Measurements from ENCODE around the gene SORL1. TPM values are rescaled to one million over a fixed set of nuclear protein-coding genes. Genes with fewer than 3 reads are reported as not detected.
A peak's percentile ranks its signal among the peaks of the same experiment; 100 is the strongest.
"Not testable (repeated sequence)": the region's sequence is repeated elsewhere in the genome, so short reads cannot be mapped to it uniquely, and the experiment has no call there.

SORL1 gene
- total RNA-seq, 2 donors from 2014 or later, result 26.8 to 45.5 TPM

- no peak for ATAC-seq
- Mint-ChIP-seq H3K4me3 (no peak overlapping the region), H3K9me3 (no peaks in the 10 kb centered on the region), H3K27me3 (no peaks in the 10 kb centered on the region), H3K36me3 (peaks cover 7% of the 10 kb centered on the region), H3K4me1 (ENCODE audit: low read depth in 2 of 2) (peaks cover 62 to 65% of the 10 kb centered on the region in 2 donors), H3K27ac (peak overlapping the region; percentile 26 to 34)
- no peak for DNase-seq (ENCODE audit: low spot score)
These were observed 27.0 kb downstream of the SORL1 start for GRCh38 chr11:121478895-121479697.

GRCh38 chr11:121479698-121480238 lies 27.7 kb downstream of the SORL1 start:
- Mint-ChIP-seq H3K36me3 (peaks cover 10% of the 10 kb centered on the region), H3K27me3 (no peaks in the 10 kb centered on the region), H3K4me3 (no peak overlapping the region), H3K9me3 (no peaks in the 10 kb centered on the region), H3K4me1 (ENCODE audit: low read depth in 2 of 2) (peaks cover 62 to 65% of the 10 kb centered on the region in 2 donors), H3K27ac (peak overlapping the region in 1 of 2 donors; percentile 34)
- DNase-seq (ENCODE audit: low spot score), result no peak
- no peak for ATAC-seq

- DNase-seq (ENCODE audit: low spot score) (peak; percentile 67), ATAC-seq (peak; percentile 85 to 88)
- H3K36me3 Mint-ChIP-seq, H3K27me3 Mint-ChIP-seq, H3K9me3 Mint-ChIP-seq: not testable (repeated sequence)
- Mint-ChIP-seq H3K27ac (peak overlapping the region; percentile 89), H3K4me1 (ENCODE audit: low read depth in 2 of 2) (peaks cover 59 to 62% of the 10 kb centered on the region in 2 donors), H3K4me3 (peak overlapping the region; percentile 87)
These were observed 29.5 kb downstream of the SORL1 start for GRCh38 chr11:121481484-121482230.

- Mint-ChIP-seq H3K4me1 (ENCODE audit: low read depth in 2 of 2) (peaks cover 50 to 59% of the 10 kb centered on the region in 2 donors), H3K9me3 (no peaks in the 10 kb centered on the region), H3K36me3 (peaks cover 10% of the 10 kb centered on the region), H3K4me3 (peak overlapping the region; percentile 87), H3K27me3 (no peaks in the 10 kb centered on the region), H3K27ac (peak overlapping the region; percentile 89)
- DNase-seq (ENCODE audit: low spot score), result peak; percentile 83
- peak; percentile 91 to 93 for ATAC-seq
These were observed 30.4 kb downstream of the SORL1 start for GRCh38 chr11:121482231-121483129.

- H3K27me3 Mint-ChIP-seq, result no peaks in the 10 kb centered on the region
- peak overlapping the region; percentile 87 for H3K4me3 Mint-ChIP-seq
- DNase-seq (ENCODE audit: low spot score) (peak; percentile 66), ATAC-seq (no peak)
- H3K4me1 Mint-ChIP-seq (ENCODE audit: low read depth in 2 of 2), result peaks cover 51 to 55% of the 10 kb centered on the region in 2 donors
- H3K27ac Mint-ChIP-seq, result peak overlapping the region; percentile 89
- peaks cover 5% of the 10 kb centered on the region for H3K36me3 Mint-ChIP-seq
- H3K9me3 Mint-ChIP-seq, result no peaks in the 10 kb centered on the region
These were observed 31.8 kb downstream of the SORL1 start for GRCh38 chr11:121483805-121484480.

- Mint-ChIP-seq H3K9me3 (no peaks in the 10 kb centered on the region), H3K4me3 (peak overlapping the region; percentile 87), H3K27me3 (no peaks in the 10 kb centered on the region), H3K36me3 (peaks cover 17% of the 10 kb centered on the region), H3K4me1 (ENCODE audit: low read depth in 2 of 2) (peaks cover 57 to 61% of the 10 kb centered on the region in 2 donors), H3K27ac (peak overlapping the region; percentile 89)
- DNase-seq (ENCODE audit: low spot score) (no peak), ATAC-seq (peak in 1 of 2 donors; percentile 43)
These were observed 33.1 kb downstream of the SORL1 start for GRCh38 chr11:121485216-121485615.

- H3K9me3 Mint-ChIP-seq, result no peaks in the 10 kb centered on the region
- peaks cover 62 to 63% of the 10 kb centered on the region in 2 donors for H3K4me1 Mint-ChIP-seq (ENCODE audit: low read depth in 2 of 2)
- H3K27me3 Mint-ChIP-seq, result no peaks in the 10 kb centered on the region
- H3K27ac Mint-ChIP-seq, result peak overlapping the region; percentile 89
- DNase-seq (ENCODE audit: low spot score) (no peak), ATAC-seq (no peak)
- H3K36me3 Mint-ChIP-seq, result peaks cover 21% of the 10 kb centered on the region
- H3K4me3 Mint-ChIP-seq, result peak overlapping the region; percentile 87
These were observed 33.9 kb downstream of the SORL1 start for GRCh38 chr11:121486054-121486453.

- H3K36me3 Mint-ChIP-seq, result peaks cover 22% of the 10 kb centered on the region
- DNase-seq (ENCODE audit: low spot score) (no peak), ATAC-seq (no peak)
- no peak overlapping the region for H3K4me3 Mint-ChIP-seq
- no peaks in the 10 kb centered on the region for H3K27me3 Mint-ChIP-seq
- H3K27ac Mint-ChIP-seq, result peak overlapping the region; percentile 36 to 84
- H3K4me1 Mint-ChIP-seq (ENCODE audit: low read depth in 2 of 2), result peaks cover 57% of the 10 kb centered on the region in 2 donors
- H3K9me3 Mint-ChIP-seq, result no peaks in the 10 kb centered on the region
These were observed 35.1 kb downstream of the SORL1 start for GRCh38 chr11:121487191-121487590.

GRCh38 chr11:121488170-121488569 lies 36.1 kb downstream of the SORL1 start:
- Mint-ChIP-seq H3K4me1 (ENCODE audit: low read depth in 2 of 2) (peaks cover 48 to 50% of the 10 kb centered on the region in 2 donors), H3K27me3 (no peaks in the 10 kb centered on the region), H3K9me3 (no peaks in the 10 kb centered on the region), H3K4me3 (no peak overlapping the region), H3K36me3 (peaks cover 22% of the 10 kb centered on the region), H3K27ac (peak overlapping the region; percentile 36 to 53)
- no peak for DNase-seq (ENCODE audit: low spot score)
- no peak for ATAC-seq

GRCh38 chr11:121488641-121489040 lies 36.5 kb downstream of the SORL1 start:
- peak overlapping the region; percentile 36 to 53 for H3K27ac Mint-ChIP-seq
- DNase-seq (ENCODE audit: low spot score) (no peak), ATAC-seq (no peak)
- peaks cover 44 to 45% of the 10 kb centered on the region in 2 donors for H3K4me1 Mint-ChIP-seq (ENCODE audit: low read depth in 2 of 2)
- no peaks in the 10 kb centered on the region for H3K9me3 Mint-ChIP-seq
- peaks cover 22% of the 10 kb centered on the region for H3K36me3 Mint-ChIP-seq
- no peaks in the 10 kb centered on the region for H3K27me3 Mint-ChIP-seq
- no peak overlapping the region for H3K4me3 Mint-ChIP-seq

GRCh38 chr11:121489823-121490222 lies 37.7 kb downstream of the SORL1 start:
- H3K27ac Mint-ChIP-seq, result peak overlapping the region in 1 of 2 donors; percentile 57
- H3K9me3 Mint-ChIP-seq, result no peaks in the 10 kb centered on the region
- no peaks in the 10 kb centered on the region for H3K27me3 Mint-ChIP-seq
- peaks cover 17% of the 10 kb centered on the region for H3K36me3 Mint-ChIP-seq
- ATAC-seq (no peak), DNase-seq (ENCODE audit: low spot score) (no peak)
- peaks cover 43 to 44% of the 10 kb centered on the region in 2 donors for H3K4me1 Mint-ChIP-seq (ENCODE audit: low read depth in 2 of 2)
- H3K4me3 Mint-ChIP-seq, result no peak overlapping the region

GRCh38 chr11:121494355-121495099 lies 42.4 kb downstream of the SORL1 start:
- DNase-seq (ENCODE audit: low spot score) (no peak), ATAC-seq (peak in 1 of 2 donors; percentile 43)
- Mint-ChIP-seq H3K9me3 (no peaks in the 10 kb centered on the region), H3K27ac (peak overlapping the region; percentile 13 to 72), H3K4me1 (ENCODE audit: low read depth in 2 of 2) (peaks cover 42 to 44% of the 10 kb centered on the region in 2 donors), H3K4me3 (peak overlapping the region; percentile 11), H3K36me3 (peaks cover 16% of the 10 kb centered on the region), H3K27me3 (no peaks in the 10 kb centered on the region)

Data from natural killer cell treated with Interleukin-12 subunit alpha and Interleukin-12 subunit beta and Interleukin-15 and Interleukin-18, amount 100 ng/mL, for 72 hours (primary cell).